HepG2 (cell line): ENCODE measurements around the gene PODXL.

Source experiments
- CREB3 ChIP-seq: sonication (generic); formaldehyde crosslinking; IDR thresholded peaks from 2 replicates; pipeline ENCODE4 v1.5.0; 2020; ENCODE audit warnings: missing genetic modification reagents
- EED ChIP-seq: sonication (generic); formaldehyde crosslinking; IDR thresholded peaks from 2 replicates; pipeline ENCODE4 v1.5.0; 2020; ENCODE audit warnings: mild to moderate bottlenecking, missing genetic modification reagents
- HMG20B ChIP-seq: conservative IDR thresholded peaks from 2 replicates; pipeline ENCODE4 v1.6.1; 2016; ENCODE audit warnings: missing genetic modification reagents, missing compliant biosample characterization
- JUNB ChIP-seq: sonication (generic); formaldehyde crosslinking; IDR thresholded peaks from 2 replicates; pipeline ENCODE4 v1.8.0; 2022; ENCODE audit warnings: missing genetic modification reagents, mild to moderate bottlenecking, borderline replicate concordance
- NCOA5 ChIP-seq: sonication (generic); formaldehyde crosslinking; IDR thresholded peaks from 2 replicates; pipeline ENCODE4 v1.4.0; 2020; ENCODE audit warnings: missing genetic modification reagents
- PBX3 ChIP-seq: sonication (generic); formaldehyde crosslinking; IDR thresholded peaks from 2 replicates; pipeline ENCODE4 v1.8.1; 2023; ENCODE audit warnings: missing genetic modification reagents, inconsistent platforms, borderline replicate concordance
- RAD21 ChIP-seq: fragments of 450-650 bp; formaldehyde crosslinking; IDR thresholded peaks from 2 replicates; pipeline ENCODE4 v1.5.0; 2020; ENCODE audit warnings: mild to moderate bottlenecking
- SP1 ChIP-seq, 2 experiments: fragments of 450-650 bp in 1 of 2; sonication (generic) in 1 of 2; formaldehyde crosslinking in 1 of 2; IDR thresholded peaks; 2 replicates each; pipeline versions ENCODE4 v1.4.0 to v1.6.1; 2016 to 2020; ENCODE audit warnings: missing genetic modification reagents in 1 of 2
- SRF ChIP-seq: IDR thresholded peaks from 2 replicates; pipeline ENCODE4 v1.6.1; 2011; ENCODE audit warnings: mild to moderate bottlenecking, low read depth, low read length, moderate library complexity
- ZKSCAN8 ChIP-seq: IDR thresholded peaks from 2 replicates; pipeline ENCODE4 v1.6.1; 2016; ENCODE audit warnings: borderline replicate concordance, missing genetic modification reagents, missing compliant biosample characterization

GRCh38 chr7:131562941-131563340, 6.5 kb upstream of the PODXL start:
- TF ChIP-seq RAD21 = no peak
- no peak for TF ChIP-seq SRF
- TF ChIP-seq NCOA5 (CRISPR knock-in tag) = no peak
- TF ChIP-seq EED (CRISPR knock-in tag) = no peak
- TF ChIP-seq JUNB (CRISPR knock-in tag) = no peak
- no peak for TF ChIP-seq CREB3 (CRISPR knock-in tag)
- TF ChIP-seq PBX3 = no peak
- TF ChIP-seq HMG20B = no peak
- no peak for TF ChIP-seq SP1 (IDR thresholded peaks at IDR 0.05)
- TF ChIP-seq SP1 (CRISPR knock-in tag; IDR thresholded peaks at IDR 0.05) = no peak
- TF ChIP-seq ZKSCAN8 (CRISPR knock-in tag) = no peak
